Stimulated activated CD8-positive, alpha-beta memory T cell treated with anti-CD3 and anti-CD28 coated beads, Interleukin-2, amount 100 ng/mL, for 48 hours (primary cell): ENCODE results near the gene THRB.

Experiments used
- DNase-seq, 2 donors: peaks; one replicate each; pipeline ENCODE4 v3.0.0-alpha.2; 2020; ENCODE audit warnings: low read depth in 2 of 2

The THRB gene

DNA sequence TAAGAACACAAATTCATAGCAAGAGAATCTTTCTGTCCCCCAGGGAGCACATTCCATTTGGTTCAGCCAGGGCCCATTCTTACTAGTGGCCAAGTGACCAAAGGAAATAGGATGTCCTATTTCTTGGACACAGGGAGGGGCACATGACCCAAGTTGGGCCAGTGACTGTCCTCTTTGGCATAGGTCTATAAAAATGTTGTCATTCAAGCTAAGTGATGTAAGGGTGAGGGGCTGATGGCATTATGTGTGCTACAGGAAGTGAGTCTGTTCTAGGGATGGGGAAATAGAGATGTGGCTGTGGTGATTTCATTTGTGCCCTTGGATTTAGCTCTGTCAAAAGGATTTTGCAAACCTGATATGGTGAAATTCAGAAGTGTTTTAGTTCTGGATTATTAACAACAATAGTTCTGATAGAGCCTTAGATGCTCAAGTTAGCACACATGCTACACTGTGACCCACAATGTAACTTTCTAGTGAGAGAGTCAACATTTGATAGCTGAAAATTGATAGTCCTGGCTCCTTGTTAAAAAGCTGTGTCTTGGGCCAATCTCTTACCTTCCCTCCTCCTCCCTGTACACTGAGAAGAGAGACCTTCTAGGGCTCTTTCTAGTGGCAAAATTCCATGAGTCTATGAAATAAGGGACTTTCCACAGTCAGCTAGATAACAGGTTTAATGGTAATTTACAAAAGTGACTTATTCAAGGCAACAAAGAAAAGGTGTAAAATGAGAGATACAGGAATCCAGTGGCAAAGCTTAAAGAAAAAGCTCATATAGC is 117.2 kb downstream of the THRB start:
- DNase-seq: no peak

DNA sequence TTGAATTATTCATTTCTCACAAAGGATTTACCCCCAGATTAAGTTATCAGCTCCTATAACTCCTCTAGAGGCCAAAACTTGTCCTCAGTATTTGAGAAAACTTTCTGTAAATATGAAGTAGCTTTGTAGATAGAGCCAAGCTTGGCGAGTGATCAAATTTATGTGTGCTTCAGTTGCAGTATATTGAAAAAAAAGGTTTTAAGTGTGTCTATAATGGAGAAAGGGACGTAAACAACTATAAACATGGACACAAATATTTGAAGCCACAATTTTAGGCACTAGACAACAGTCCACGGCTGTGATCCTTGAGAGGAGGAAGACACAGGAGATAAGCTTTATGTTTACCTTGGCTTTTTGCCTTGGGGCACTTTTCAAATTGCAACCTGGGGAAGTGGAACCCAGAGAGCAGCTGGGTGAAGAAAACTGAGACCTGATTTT is 118.7 kb downstream of the THRB start:
- DNase-seq: no peak

DNA sequence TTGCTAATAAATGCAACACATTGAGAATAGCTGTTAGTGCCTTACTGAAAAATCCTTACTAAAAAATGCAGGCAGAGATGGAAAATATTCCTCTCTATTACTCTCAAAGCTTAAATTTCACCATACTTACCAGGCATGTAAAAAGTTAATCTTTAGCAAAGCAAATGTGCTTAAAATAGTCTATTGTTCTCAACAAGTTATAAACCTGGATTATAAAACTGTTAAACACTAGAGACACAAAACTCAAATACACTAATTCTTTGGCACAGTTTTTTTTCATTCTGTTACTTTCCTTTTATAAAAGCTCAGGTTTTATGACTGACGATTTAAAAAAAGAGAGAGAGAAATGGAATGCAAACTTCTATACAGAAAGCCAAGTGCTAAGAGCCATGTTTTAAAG is 119.8 kb downstream of the THRB start:
- no peak for DNase-seq

GRCh38 chr3:24373198-24373959 is 121.3 kb downstream of the THRB start:
- DNase-seq: no peak

GRCh38 chr3:24372559-24373197 is 122.0 kb downstream of the THRB start:
- DNase-seq: no peak

- DNase-seq: no peak
Measured at GRCh38 chr3:24370352-24371090, 124.1 kb downstream of the THRB start.

DNA sequence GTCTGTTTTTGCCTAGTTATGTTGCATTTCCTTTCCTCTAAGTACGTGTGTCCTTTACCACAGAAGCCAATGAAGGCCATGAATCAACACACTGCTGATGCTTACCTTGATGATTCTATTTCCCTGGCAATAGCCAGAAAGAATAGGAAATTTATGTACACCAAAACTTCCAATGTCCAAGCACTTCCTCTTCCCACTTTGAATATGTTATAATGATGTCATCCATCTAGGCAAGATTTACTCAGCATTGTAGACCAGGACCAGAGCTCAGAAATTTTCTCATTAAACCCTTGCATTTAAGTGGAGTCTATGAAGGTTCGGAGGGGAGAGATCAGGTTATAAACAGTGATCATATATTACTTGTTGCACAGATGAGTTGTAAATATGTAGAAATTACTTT is 126.0 kb downstream of the THRB start:
- no peak for DNase-seq

DNA sequence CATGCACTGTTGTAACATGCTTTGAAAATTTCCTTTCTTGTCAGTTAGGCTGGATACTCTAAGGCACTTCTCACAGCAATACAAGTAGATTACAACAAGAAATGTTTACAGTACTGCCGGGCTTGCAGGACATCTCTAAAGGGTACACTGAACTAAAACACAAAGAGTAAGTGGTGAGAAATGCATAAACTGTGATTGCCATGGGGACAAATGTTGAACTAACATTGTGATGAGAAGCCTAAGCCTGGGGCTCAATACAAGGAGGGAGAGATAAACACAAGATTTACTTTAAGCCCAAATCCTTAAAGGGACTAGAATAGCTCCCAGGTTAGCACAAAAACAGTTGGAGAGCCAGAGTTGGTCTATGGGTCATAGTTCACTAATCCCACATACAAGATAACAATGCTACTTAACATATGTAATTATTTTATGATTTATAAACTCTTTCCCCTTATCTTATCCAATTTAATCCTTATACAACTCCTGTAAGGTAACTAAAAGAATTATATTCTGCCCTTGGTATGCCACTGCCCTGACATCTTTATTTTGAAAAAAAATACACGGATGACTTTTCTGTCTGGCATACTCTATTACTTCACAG is 126.9 kb downstream of the THRB start:
- DNase-seq: no peak

DNA sequence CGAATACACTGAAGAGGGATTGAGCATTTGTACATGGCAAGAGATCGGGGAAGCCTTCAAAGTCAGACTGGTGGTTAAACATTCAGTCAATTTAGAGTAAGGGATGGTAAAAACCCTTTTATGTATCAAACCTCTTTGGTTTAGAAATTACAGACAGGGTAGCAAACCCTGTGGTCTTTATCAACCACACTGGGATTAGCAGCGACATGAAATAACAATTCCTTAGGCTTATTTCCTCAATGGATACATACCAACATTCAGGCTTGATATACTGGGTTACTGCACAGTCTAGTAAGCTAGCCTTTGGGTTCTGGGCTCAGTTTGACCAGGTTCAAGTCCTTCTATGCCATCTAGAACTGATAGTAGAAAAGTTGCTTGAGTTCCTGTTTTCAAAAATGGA is 127.4 kb downstream of the THRB start:
- no peak for DNase-seq

DNA sequence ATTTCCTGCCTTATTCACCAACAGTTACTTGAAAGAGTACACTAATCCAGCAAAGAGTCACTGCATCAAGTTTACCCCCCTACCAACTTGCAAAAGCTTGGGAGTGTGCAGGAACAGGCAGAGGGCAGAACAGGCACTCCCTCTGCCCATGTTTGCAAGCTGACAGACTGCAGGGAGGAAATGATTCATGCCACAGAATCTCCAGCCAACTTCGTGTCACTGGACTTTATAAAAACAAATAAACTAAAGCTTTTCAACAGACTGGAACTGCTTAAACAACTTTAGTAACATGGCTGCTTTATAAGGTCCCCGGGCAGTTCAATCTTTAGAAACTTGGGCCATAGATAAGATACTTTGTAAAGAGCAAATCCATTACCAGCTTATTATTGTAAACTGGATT is 129.5 kb downstream of the THRB start:
- DNase-seq: no peak

- no peak for DNase-seq
Measured at GRCh38 chr3:24364359-24364758, 130.3 kb downstream of the THRB start.

GRCh38 chr3:24363242-24363641 is 131.4 kb downstream of the THRB start:
- no peak for DNase-seq

GRCh38 chr3:24361623-24362022 is 133.0 kb downstream of the THRB start:
- DNase-seq: no peak

DNA sequence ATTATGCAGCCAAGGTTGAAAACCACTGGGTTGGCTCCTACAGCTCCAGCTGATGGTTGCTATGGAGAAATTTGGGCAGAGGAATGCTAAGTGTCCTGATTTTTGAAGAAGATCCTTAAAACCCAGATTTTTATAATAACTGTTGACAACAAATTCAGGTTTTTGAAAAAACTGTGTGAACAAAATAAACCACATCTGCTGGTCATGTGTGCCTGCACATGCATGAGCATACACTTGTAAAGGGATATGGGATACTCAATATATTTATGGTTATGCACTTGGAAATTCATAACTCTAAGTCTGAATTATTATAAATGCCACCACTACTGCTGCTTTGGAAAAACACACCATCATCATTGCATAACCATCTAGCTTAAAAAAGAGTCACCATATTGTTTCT is 133.7 kb downstream of the THRB start:
- DNase-seq: no peak

- DNase-seq: no peak
Measured at GRCh38 chr3:24359645-24360462, 134.8 kb downstream of the THRB start.

- no peak for DNase-seq
Measured at GRCh38 chr3:24359102-24359501, 135.5 kb downstream of the THRB start.

- DNase-seq: no peak
Measured at GRCh38 chr3:24357635-24358034, 137.0 kb downstream of the THRB start.

- no peak for DNase-seq
Measured at GRCh38 chr3:24355806-24356205, 138.8 kb downstream of the THRB start.

GRCh38 chr3:24354230-24354629 is 140.4 kb downstream of the THRB start:
- no peak for DNase-seq

- no peak for DNase-seq
Measured at GRCh38 chr3:24352893-24353553, 141.6 kb downstream of the THRB start.
